M059J (cell line): Measurements from ENCODE around the gene RAB36. TPM values are rescaled to one million over a fixed set of nuclear protein-coding genes. Genes with fewer than 3 reads are reported as not detected.

Experiments
- DNase-seq: peaks from one replicate; pipeline ENCODE4 v3.0.0-alpha.2; 2012; ENCODE audit warnings: low read depth
- total RNA-seq: library from RNA; depleted of rRNA; stranded (reverse); fragments of >200 nt; shearing (Covaris generic); gene quantifications from 2 replicates; pipeline ENCODE4 v1.2.3, GENCODE V29; 2014

Gene RAB36
- total RNA-seq, 1 experiment from 2014 or later = 3.4 TPM

GRCh38 chr22:23158516-23159290, 13.4 kb downstream of the RAB36 start:
- DNase-seq = no peak

- DNase-seq = no peak
These were observed 14.0 kb downstream of the RAB36 start for GRCh38 chr22:23159291-23159630.

- DNase-seq = no peak
These were observed 15.8 kb downstream of the RAB36 start for GRCh38 chr22:23161029-23161428.

GRCh38 chr22:23161574-23161973, 16.3 kb downstream of the RAB36 start:
- DNase-seq = no peak

- DNase-seq = peak; percentile 27
These were observed 18.4 kb downstream of the RAB36 start for GRCh38 chr22:23163665-23164064.

- no peak for DNase-seq
These were observed 18.8 kb downstream of the RAB36 start for GRCh38 chr22:23164091-23164490.

- no peak for DNase-seq
These were observed 21.0 kb downstream of the RAB36 start for GRCh38 chr22:23166042-23166831.

GRCh38 chr22:23166841-23167616, 21.8 kb downstream of the RAB36 start:
- no peak for DNase-seq

- DNase-seq = no peak
These were observed 23.2 kb downstream of the RAB36 start for GRCh38 chr22:23168391-23169042.

GRCh38 chr22:23169043-23169406, 23.7 kb downstream of the RAB36 start:
- DNase-seq = no peak

- DNase-seq = no peak
These were observed 30.8 kb downstream of the RAB36 start for GRCh38 chr22:23175817-23176644.

GRCh38 chr22:23176645-23177027, 31.4 kb downstream of the RAB36 start:
- no peak for DNase-seq

- DNase-seq = no peak
These were observed 31.9 kb downstream of the RAB36 start for GRCh38 chr22:23177197-23177596.

GRCh38 chr22:23178512-23179254, 33.4 kb downstream of the RAB36 start:
- peak; percentile 38 for DNase-seq

GRCh38 chr22:23179381-23180299, 34.4 kb downstream of the RAB36 start:
- DNase-seq = peak; percentile 8

- peak; percentile 44 for DNase-seq
These were observed 35.1 kb downstream of the RAB36 start, which contains the start of gene BCR for GRCh38 chr22:23180301-23180892. TSS of gene BCR (plus strand) at chr22:23180509. CDS start at chr22:23180961, 452 bp downstream.

- DNase-seq = no peak
These were observed 35.8 kb downstream of the RAB36 start for GRCh38 chr22:23180893-23181720.
